Panc1 (cell line): ENCODE results near the gene DDX10. TPM values are rescaled to one million over a fixed set of nuclear protein-coding genes. Genes with fewer than 3 reads are reported as not detected.

ENCODE experiments used
- ATAC-seq: fragments of 200-7000 bp; cut with Tn5 transposase; 2 replicates; pipeline ENCODE4 v1.9.1; 2020; ENCODE audit warnings: mild to moderate bottlenecking, moderate library complexity
- BruUV-seq: library from RNA; stranded (reverse); fragments of 400-500 nt; replicated peaks from 2 replicates; lab custom pipeline; 2021; lab: Mats Ljungman, UMichigan
- CTCF ChIA-PET: fragments of 300-600 bp; sonication (Branson Sonifier 250); formaldehyde crosslinking; loops from one replicate; lab custom pipeline; 2022; ENCODE audit warnings: antibody characterized with exemption; lab: Charles Lee
- POLR2A ChIA-PET: fragments of 300-600 bp; sonication (Branson Sonifier 250); formaldehyde crosslinking; loops from one replicate; lab custom pipeline; 2022; ENCODE audit warnings: antibody characterized with exemption; lab: Charles Lee
- DNase-seq: peaks from one replicate; pipeline ENCODE4 v3.0.0-alpha.2; 2010; ENCODE audit warnings: low read depth, low spot score
- H3K27ac ChIP-seq: 2 replicates; pipeline ENCODE4 v1.5.1; 2011; ENCODE audit warnings: mild to moderate bottlenecking, low read length, inconsistent platforms
- H3K27me3 ChIP-seq: fragments of 200-500 bp; sonication (Bioruptor generic); 2 replicates; pipeline ENCODE4 v1.6.0; 2014; ENCODE audit warnings: low read length, inconsistent platforms; ENCODE audit not compliant: control insufficient read depth, insufficient read depth
- H3K36me3 ChIP-seq: fragments of 200-500 bp; sonication (Bioruptor generic); 2 replicates; pipeline ENCODE4 v1.5.1; 2014; ENCODE audit warnings: inconsistent platforms, mild to moderate bottlenecking, low read length, moderate library complexity; ENCODE audit not compliant: control insufficient read depth, insufficient read depth
- H3K4me1 ChIP-seq: 2 replicates; pipeline ENCODE4 v1.5.1; 2011; ENCODE audit warnings: inconsistent platforms, mild to moderate bottlenecking, low read length, moderate library complexity; ENCODE audit not compliant: control insufficient read depth, insufficient read depth
- H3K4me3 ChIP-seq, 2 experiments: 2 replicates each; pipeline ENCODE4 v1.5.1; 2011 to 2012; ENCODE audit warnings: low read depth in 2 of 2, low read length in 2 of 2, mild to moderate bottlenecking in 2 of 2, inconsistent platforms in 1 of 2, moderate library complexity in 1 of 2
- H3K9me3 ChIP-seq: fragments of 200-500 bp; sonication (Bioruptor generic); 2 replicates; pipeline ENCODE4 v1.5.1; 2014; ENCODE audit warnings: low read depth, mild to moderate bottlenecking, inconsistent platforms, low read length, moderate library complexity; ENCODE audit not compliant: control insufficient read depth, insufficient read depth
- POLR2AphosphoS5 ChIP-seq: IDR thresholded peaks from 2 replicates; pipeline ENCODE4 v1.6.1; 2012; ENCODE audit warnings: mild to moderate bottlenecking, low read depth, low read length, moderate library complexity
- REST ChIP-seq, 2 experiments: IDR thresholded peaks; 2 replicates each; pipeline ENCODE4 v1.6.1; 2011 to 2012; ENCODE audit warnings: low read depth in 2 of 2, control low read depth in 1 of 2, low read length in 1 of 2, mild to moderate bottlenecking in 1 of 2, moderate library complexity in 1 of 2; ENCODE audit not compliant: insufficient read depth in 1 of 2
- SIN3A ChIP-seq: IDR thresholded peaks from 2 replicates; pipeline ENCODE4 v1.6.1; 2012; ENCODE audit warnings: low read depth, mild to moderate bottlenecking, low read length, moderate library complexity, borderline replicate concordance; ENCODE audit not compliant: insufficient read depth
- TCF7L2 ChIP-seq: IDR thresholded peaks from 2 replicates; pipeline ENCODE4 v1.6.1; 2011; ENCODE audit warnings: mild to moderate bottlenecking, low read depth, low read length, inconsistent platforms
- in situ Hi-C: cut with HindIII; loops from 2 replicates; pipeline ENCODE4 v1.10.0; 2016; ENCODE audit warnings: low sequenced_read_pairs, low pct_unique_long_range_greater_than_20kb
- intact Hi-C: fragments of 100-400 bp; cut with micrococcal nuclease; formaldehyde crosslinking; loops from one replicate; pipeline ENCODE4 v1.10.0; 2022; ENCODE audit not compliant: unreplicated experiment
- total RNA-seq: library from RNA; stranded (reverse); gene quantifications from one replicate; pipeline ENCODE4 v1.2.1, GENCODE V29; 2021; ENCODE audit not compliant: unreplicated experiment
- TF ChIP-seq, protein P1 (sequence below): fragments of 450-650 bp; IDR thresholded peaks from 2 replicates; pipeline ENCODE4 v1.5.1; 2017; ENCODE audit warnings: mild to moderate bottlenecking

The DDX10 gene
- total RNA-seq, 1 experiment from 2014 or later = 48.8 TPM

GRCh38 chr11:108669711-108670110 lies 4.8 kb downstream of the DDX10 start:
- intact Hi-C loops (no loop called here), in situ Hi-C loops (no loop called here)
- BruUV-seq = no TSS peak
- TF ChIP-seq TCF7L2 (no peak), SIN3A (no peak), REST (IDR thresholded peaks at IDR 0.05; ENCODE audit: insufficient read depth in 1 of 2, low read depth in 2 of 2, low read length in 1 of 2) (no peak), POLR2AphosphoS5 (no peak)
- TF ChIP-seq, protein P1, sequence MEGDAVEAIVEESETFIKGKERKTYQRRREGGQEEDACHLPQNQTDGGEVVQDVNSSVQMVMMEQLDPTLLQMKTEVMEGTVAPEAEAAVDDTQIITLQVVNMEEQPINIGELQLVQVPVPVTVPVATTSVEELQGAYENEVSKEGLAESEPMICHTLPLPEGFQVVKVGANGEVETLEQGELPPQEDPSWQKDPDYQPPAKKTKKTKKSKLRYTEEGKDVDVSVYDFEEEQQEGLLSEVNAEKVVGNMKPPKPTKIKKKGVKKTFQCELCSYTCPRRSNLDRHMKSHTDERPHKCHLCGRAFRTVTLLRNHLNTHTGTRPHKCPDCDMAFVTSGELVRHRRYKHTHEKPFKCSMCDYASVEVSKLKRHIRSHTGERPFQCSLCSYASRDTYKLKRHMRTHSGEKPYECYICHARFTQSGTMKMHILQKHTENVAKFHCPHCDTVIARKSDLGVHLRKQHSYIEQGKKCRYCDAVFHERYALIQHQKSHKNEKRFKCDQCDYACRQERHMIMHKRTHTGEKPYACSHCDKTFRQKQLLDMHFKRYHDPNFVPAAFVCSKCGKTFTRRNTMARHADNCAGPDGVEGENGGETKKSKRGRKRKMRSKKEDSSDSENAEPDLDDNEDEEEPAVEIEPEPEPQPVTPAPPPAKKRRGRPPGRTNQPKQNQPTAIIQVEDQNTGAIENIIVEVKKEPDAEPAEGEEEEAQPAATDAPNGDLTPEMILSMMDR = no peak
- POLR2A ChIA-PET = no interaction called here
- no peaks in the 10 kb centered on the region for H3K36me3 ChIP-seq
- no peak overlapping the region for H3K27ac ChIP-seq
- no peak for DNase-seq
- H3K9me3 ChIP-seq = no peaks in the 10 kb centered on the region
- H3K27me3 ChIP-seq = no peaks in the 10 kb centered on the region
- peaks cover 20% of the 10 kb centered on the region for H3K4me1 ChIP-seq
- CTCF ChIA-PET = no interaction called here
- H3K4me3 ChIP-seq = no peak overlapping the region
- no peak for ATAC-seq

DNA sequence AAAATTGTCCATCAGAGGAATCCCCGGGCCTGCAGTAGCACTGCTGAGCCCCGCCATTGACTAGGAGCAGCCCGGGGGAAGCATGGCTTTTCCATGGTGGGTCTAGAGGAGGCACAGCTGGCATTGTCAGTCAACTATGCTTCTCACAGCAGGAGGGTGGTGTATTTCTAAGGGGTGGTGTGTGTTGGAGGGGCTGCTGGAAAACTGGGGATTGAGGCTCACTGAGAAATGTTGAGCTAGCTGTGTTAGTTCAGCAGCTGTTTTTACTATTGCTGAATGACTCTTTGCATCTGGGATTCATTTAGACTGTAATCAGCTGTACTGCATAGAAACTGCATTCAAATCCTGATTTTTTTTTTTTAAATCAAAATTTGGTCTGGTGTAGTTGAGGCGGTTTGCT lies 5.6 kb downstream of the DDX10 start:
- CTCF ChIA-PET = no interaction called here

More for the DNA sequence above, 5.6 kb downstream of the DDX10 start:
- Histone ChIP-seq H3K27ac (no peak overlapping the region), H3K4me1 (peaks cover 20% of the 10 kb centered on the region), H3K4me3 (no peak overlapping the region), H3K9me3 (no peaks in the 10 kb centered on the region), H3K36me3 (no peaks in the 10 kb centered on the region), H3K27me3 (no peaks in the 10 kb centered on the region)
- in situ Hi-C loops = no loop called here
- ATAC-seq (no peak), DNase-seq (no peak)
- BruUV-seq = no TSS peak
- TF ChIP-seq REST (IDR thresholded peaks at IDR 0.05; ENCODE audit: insufficient read depth in 1 of 2, low read depth in 2 of 2, low read length in 1 of 2) = no peak
- TF ChIP-seq, protein P1 = no peak
- no peak for TF ChIP-seq TCF7L2
- no peak for TF ChIP-seq SIN3A
- TF ChIP-seq POLR2AphosphoS5 = no peak
- POLR2A ChIA-PET = no interaction called here
- intact Hi-C loops = no loop called here
